Measurements from ENCODE around the gene FRMD4B.

FRMD4B gene

GRCh38 chr3:69194431-69195165 lies 191.3 kb downstream of the FRMD4B start:
- Histone ChIP-seq H3K4me3 (ENCODE audit: low read depth in 1 of 5, low read length in 5 of 5) (no peak overlapping the region), H3K36me3 (ENCODE audit: control insufficient read depth in 5 of 5, insufficient read depth in 5 of 5, low read length in 5 of 5) (peaks cover 6 to 47% (median 8%) of the 10 kb centered on the region in 5 donors), H3K9ac (ENCODE audit: low read length in 5 of 5) (no peak overlapping the region), H3K4me1 (ENCODE audit: control insufficient read depth in 5 of 5, insufficient read depth in 5 of 5, low read length in 5 of 5) (peaks cover 0 to 3% (median 0%) of the 10 kb centered on the region in 5 donors), H3K27me3 (ENCODE audit: control insufficient read depth in 5 of 5, insufficient read depth in 4 of 5, low read length in 5 of 5) (no peaks in the 10 kb centered on the region), H3K27ac (ENCODE audit: low read depth, low read length) (no peak overlapping the region), H3K9me3 (ENCODE audit: control insufficient read depth in 5 of 5, low read length in 5 of 5) (no peaks in the 10 kb centered on the region)

- H3K27ac ChIP-seq (ENCODE audit: low read depth, low read length), result no peak overlapping the region
- no peaks in the 10 kb centered on the region for H3K4me1 ChIP-seq (ENCODE audit: control insufficient read depth in 5 of 5, insufficient read depth in 5 of 5, low read length in 5 of 5)
- H3K9ac ChIP-seq (ENCODE audit: low read length in 5 of 5), result no peak overlapping the region
- H3K4me3 ChIP-seq (ENCODE audit: low read depth in 1 of 5, low read length in 5 of 5), result no peak overlapping the region
- no peaks in the 10 kb centered on the region for H3K27me3 ChIP-seq (ENCODE audit: control insufficient read depth in 5 of 5, insufficient read depth in 4 of 5, low read length in 5 of 5)
- H3K9me3 ChIP-seq (ENCODE audit: control insufficient read depth in 5 of 5, low read length in 5 of 5), result no peaks in the 10 kb centered on the region
- H3K36me3 ChIP-seq (ENCODE audit: control insufficient read depth in 5 of 5, insufficient read depth in 5 of 5, low read length in 5 of 5), result peaks cover 6 to 53% (median 8%) of the 10 kb centered on the region in 5 donors
These were observed 192.1 kb downstream of the FRMD4B start for GRCh38 chr3:69193749-69194148.

GRCh38 chr3:69191516-69191915 lies 194.4 kb downstream of the FRMD4B start:
- Histone ChIP-seq H3K9me3 (ENCODE audit: control insufficient read depth in 5 of 5, low read length in 5 of 5) (no peaks in the 10 kb centered on the region), H3K4me3 (ENCODE audit: low read depth in 1 of 5, low read length in 5 of 5) (no peak overlapping the region), H3K27ac (ENCODE audit: low read depth, low read length) (no peak overlapping the region), H3K27me3 (ENCODE audit: control insufficient read depth in 5 of 5, insufficient read depth in 4 of 5, low read length in 5 of 5) (no peaks in the 10 kb centered on the region), H3K36me3 (ENCODE audit: control insufficient read depth in 5 of 5, insufficient read depth in 5 of 5, low read length in 5 of 5) (peaks cover 8 to 50% (median 8%) of the 10 kb centered on the region in 5 donors), H3K4me1 (ENCODE audit: control insufficient read depth in 5 of 5, insufficient read depth in 5 of 5, low read length in 5 of 5) (no peaks in the 10 kb centered on the region), H3K9ac (ENCODE audit: low read length in 5 of 5) (no peak overlapping the region)

- peaks cover 8 to 53% (median 11%) of the 10 kb centered on the region in 5 donors for H3K36me3 ChIP-seq (ENCODE audit: control insufficient read depth in 5 of 5, insufficient read depth in 5 of 5, low read length in 5 of 5)
- H3K4me3 ChIP-seq (ENCODE audit: low read depth in 1 of 5, low read length in 5 of 5), result no peak overlapping the region
- no peaks in the 10 kb centered on the region for H3K4me1 ChIP-seq (ENCODE audit: control insufficient read depth in 5 of 5, insufficient read depth in 5 of 5, low read length in 5 of 5)
- no peak overlapping the region for H3K9ac ChIP-seq (ENCODE audit: low read length in 5 of 5)
- no peak overlapping the region for H3K27ac ChIP-seq (ENCODE audit: low read depth, low read length)
- no peaks in the 10 kb centered on the region for H3K9me3 ChIP-seq (ENCODE audit: control insufficient read depth in 5 of 5, low read length in 5 of 5)
- no peaks in the 10 kb centered on the region for H3K27me3 ChIP-seq (ENCODE audit: control insufficient read depth in 5 of 5, insufficient read depth in 4 of 5, low read length in 5 of 5)
These were observed 196.4 kb downstream of the FRMD4B start for GRCh38 chr3:69189487-69189886.

GRCh38 chr3:69186575-69187093 lies 199.3 kb downstream of the FRMD4B start:
- Histone ChIP-seq H3K36me3 (ENCODE audit: control insufficient read depth in 5 of 5, insufficient read depth in 5 of 5, low read length in 5 of 5) (peaks cover 3 to 48% (median 7%) of the 10 kb centered on the region in 5 donors), H3K4me1 (ENCODE audit: control insufficient read depth in 5 of 5, insufficient read depth in 5 of 5, low read length in 5 of 5) (peaks cover 0 to 3% (median 0%) of the 10 kb centered on the region in 5 donors), H3K27me3 (ENCODE audit: control insufficient read depth in 5 of 5, insufficient read depth in 4 of 5, low read length in 5 of 5) (no peaks in the 10 kb centered on the region), H3K9ac (ENCODE audit: low read length in 5 of 5) (no peak overlapping the region), H3K9me3 (ENCODE audit: control insufficient read depth in 5 of 5, low read length in 5 of 5) (no peaks in the 10 kb centered on the region), H3K4me3 (ENCODE audit: low read depth in 1 of 5, low read length in 5 of 5) (no peak overlapping the region), H3K27ac (ENCODE audit: low read depth, low read length) (no peak overlapping the region)

GRCh38 chr3:69182588-69183316 lies 203.1 kb downstream of the FRMD4B start:
- Histone ChIP-seq H3K9me3 (ENCODE audit: control insufficient read depth in 5 of 5, low read length in 5 of 5) (no peaks in the 10 kb centered on the region), H3K36me3 (ENCODE audit: control insufficient read depth in 5 of 5, insufficient read depth in 5 of 5, low read length in 5 of 5) (peaks cover 4 to 49% (median 19%) of the 10 kb centered on the region in 5 donors), H3K9ac (ENCODE audit: low read length in 5 of 5) (no peak overlapping the region), H3K4me3 (ENCODE audit: low read depth in 1 of 5, low read length in 5 of 5) (no peak overlapping the region), H3K4me1 (ENCODE audit: control insufficient read depth in 5 of 5, insufficient read depth in 5 of 5, low read length in 5 of 5) (peaks cover 0 to 3% (median 0%) of the 10 kb centered on the region in 5 donors), H3K27ac (ENCODE audit: low read depth, low read length) (no peak overlapping the region), H3K27me3 (ENCODE audit: control insufficient read depth in 5 of 5, insufficient read depth in 4 of 5, low read length in 5 of 5) (no peaks in the 10 kb centered on the region)

GRCh38 chr3:69181592-69182211 lies 204.2 kb downstream of the FRMD4B start:
- peaks cover 4 to 45% (median 18%) of the 10 kb centered on the region in 5 donors for H3K36me3 ChIP-seq (ENCODE audit: control insufficient read depth in 5 of 5, insufficient read depth in 5 of 5, low read length in 5 of 5)
- H3K27ac ChIP-seq (ENCODE audit: low read depth, low read length), result no peak overlapping the region
- H3K9me3 ChIP-seq (ENCODE audit: control insufficient read depth in 5 of 5, low read length in 5 of 5), result no peaks in the 10 kb centered on the region
- no peak overlapping the region for H3K9ac ChIP-seq (ENCODE audit: low read length in 5 of 5)
- H3K27me3 ChIP-seq (ENCODE audit: control insufficient read depth in 5 of 5, insufficient read depth in 4 of 5, low read length in 5 of 5), result no peaks in the 10 kb centered on the region
- peaks cover 0 to 3% (median 0%) of the 10 kb centered on the region in 5 donors for H3K4me1 ChIP-seq (ENCODE audit: control insufficient read depth in 5 of 5, insufficient read depth in 5 of 5, low read length in 5 of 5)
- no peak overlapping the region for H3K4me3 ChIP-seq (ENCODE audit: low read depth in 1 of 5, low read length in 5 of 5)

GRCh38 chr3:69180869-69181591 lies 204.9 kb downstream of the FRMD4B start:
- Histone ChIP-seq H3K9ac (ENCODE audit: low read length in 5 of 5) (no peak overlapping the region), H3K4me1 (ENCODE audit: control insufficient read depth in 5 of 5, insufficient read depth in 5 of 5, low read length in 5 of 5) (peaks cover 0 to 3% (median 0%) of the 10 kb centered on the region in 5 donors), H3K4me3 (ENCODE audit: low read depth in 1 of 5, low read length in 5 of 5) (no peak overlapping the region), H3K9me3 (ENCODE audit: control insufficient read depth in 5 of 5, low read length in 5 of 5) (no peaks in the 10 kb centered on the region), H3K27me3 (ENCODE audit: control insufficient read depth in 5 of 5, insufficient read depth in 4 of 5, low read length in 5 of 5) (no peaks in the 10 kb centered on the region), H3K27ac (ENCODE audit: low read depth, low read length) (no peak overlapping the region), H3K36me3 (ENCODE audit: control insufficient read depth in 5 of 5, insufficient read depth in 5 of 5, low read length in 5 of 5) (peaks cover 4 to 47% (median 19%) of the 10 kb centered on the region in 5 donors)

- Histone ChIP-seq H3K9ac (ENCODE audit: low read length in 5 of 5) (no peak overlapping the region), H3K9me3 (ENCODE audit: control insufficient read depth in 5 of 5, low read length in 5 of 5) (no peaks in the 10 kb centered on the region), H3K27me3 (ENCODE audit: control insufficient read depth in 5 of 5, insufficient read depth in 4 of 5, low read length in 5 of 5) (no peaks in the 10 kb centered on the region), H3K4me3 (ENCODE audit: low read depth in 1 of 5, low read length in 5 of 5) (no peak overlapping the region), H3K36me3 (ENCODE audit: control insufficient read depth in 5 of 5, insufficient read depth in 5 of 5, low read length in 5 of 5) (peaks cover 0 to 49% (median 19%) of the 10 kb centered on the region in 5 donors), H3K4me1 (ENCODE audit: control insufficient read depth in 5 of 5, insufficient read depth in 5 of 5, low read length in 5 of 5) (peaks cover 0 to 3% (median 0%) of the 10 kb centered on the region in 5 donors), H3K27ac (ENCODE audit: low read depth, low read length) (no peak overlapping the region)
These were observed 206.0 kb downstream of the FRMD4B start for GRCh38 chr3:69179740-69180372.
